ENCODE measurements around the gene HAUS7.
A peak's percentile ranks its signal among the peaks of the same experiment; 100 is the strongest.

HAUS7 gene

DNA sequence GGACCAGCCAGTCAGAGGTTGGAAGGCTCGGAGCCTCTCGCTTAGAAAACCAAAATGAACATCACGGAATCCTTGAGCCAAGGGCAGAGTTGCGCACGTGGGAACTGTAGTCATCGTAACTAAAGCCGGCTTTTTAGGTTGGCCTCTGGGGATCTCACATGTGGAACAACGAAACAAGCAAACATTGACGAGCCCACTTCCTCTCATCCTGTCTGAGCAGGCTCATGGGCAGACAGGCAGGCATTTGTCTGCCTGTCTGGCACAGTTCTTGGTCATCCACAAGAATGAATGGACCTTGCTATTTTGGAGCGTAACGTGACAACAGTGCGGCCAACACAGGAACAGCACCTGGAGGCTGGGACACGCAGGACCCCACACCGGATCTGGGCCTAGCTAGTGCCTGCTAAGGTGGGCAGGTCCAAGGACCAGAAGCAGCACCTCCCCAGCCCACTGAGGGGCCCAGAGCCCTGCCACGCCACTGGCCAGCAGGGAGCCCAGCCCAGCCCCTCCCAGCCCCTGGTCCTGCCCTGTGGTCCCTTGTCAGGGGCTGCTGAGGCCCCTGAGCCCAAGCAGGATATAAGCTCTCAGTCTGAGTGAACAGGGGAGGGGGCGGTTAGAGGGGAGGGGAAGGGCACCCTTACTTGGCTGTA lies 15.3 kb downstream of the HAUS7 start:
- no peak for DNase-seq

DNA sequence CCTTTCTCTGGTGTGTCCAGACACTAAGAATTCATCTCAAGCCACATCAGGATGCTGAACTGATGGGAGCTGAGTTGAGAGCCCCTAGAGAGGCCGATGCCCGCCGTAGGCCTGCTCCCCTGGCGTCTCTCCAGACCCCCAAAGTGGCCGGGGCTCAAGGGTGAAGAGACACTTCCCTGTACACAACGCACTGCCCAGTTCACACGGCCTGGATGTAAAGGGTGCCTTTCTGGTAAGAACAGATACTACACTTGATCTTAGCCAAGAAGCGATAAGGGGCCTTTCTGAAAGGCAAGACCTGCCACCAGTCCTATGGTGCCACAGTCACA lies 19.5 kb downstream of the HAUS7 start:
- DNase-seq: no peak

DNA sequence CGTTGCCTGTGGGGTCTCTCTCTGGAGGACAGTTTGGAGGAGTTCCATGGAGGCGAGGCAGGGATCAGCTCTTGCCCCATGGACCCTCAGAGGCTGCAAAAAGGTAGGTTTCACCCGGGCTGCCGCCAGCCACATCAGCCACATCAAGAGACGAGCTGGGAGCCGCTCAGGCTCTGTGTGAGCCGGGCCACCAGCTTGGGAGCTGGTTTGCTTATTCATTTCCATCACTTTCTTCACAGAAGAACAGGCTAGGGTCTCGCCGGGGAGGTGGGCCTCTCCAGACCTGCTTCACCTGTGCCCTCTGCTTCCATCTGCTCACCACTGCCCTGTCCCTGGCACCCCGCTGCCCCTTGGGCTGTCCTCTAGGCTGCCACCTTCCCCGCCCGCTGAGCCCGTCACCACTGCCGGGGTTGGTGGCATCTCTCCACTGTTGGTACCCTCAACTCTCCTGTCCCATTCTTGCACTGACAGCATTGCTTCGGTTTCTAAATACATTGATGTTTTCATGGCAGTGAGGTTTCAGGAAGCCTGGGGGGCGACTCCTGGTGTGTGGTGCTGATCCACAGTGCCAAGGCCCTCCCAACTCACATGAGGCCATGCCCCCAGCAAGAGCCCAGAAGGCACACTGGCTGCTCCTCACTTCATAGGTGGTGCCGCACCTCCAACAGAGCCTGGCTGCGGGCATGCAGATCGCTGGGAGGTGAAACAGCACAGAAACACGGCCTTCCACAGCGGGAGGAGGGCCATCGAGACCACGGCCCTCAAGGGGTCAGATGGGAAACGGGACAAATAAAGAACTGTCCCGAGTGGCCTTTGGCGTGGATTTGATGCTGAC lies 20.0 kb downstream of the HAUS7 start:
- no peak for DNase-seq

DNA sequence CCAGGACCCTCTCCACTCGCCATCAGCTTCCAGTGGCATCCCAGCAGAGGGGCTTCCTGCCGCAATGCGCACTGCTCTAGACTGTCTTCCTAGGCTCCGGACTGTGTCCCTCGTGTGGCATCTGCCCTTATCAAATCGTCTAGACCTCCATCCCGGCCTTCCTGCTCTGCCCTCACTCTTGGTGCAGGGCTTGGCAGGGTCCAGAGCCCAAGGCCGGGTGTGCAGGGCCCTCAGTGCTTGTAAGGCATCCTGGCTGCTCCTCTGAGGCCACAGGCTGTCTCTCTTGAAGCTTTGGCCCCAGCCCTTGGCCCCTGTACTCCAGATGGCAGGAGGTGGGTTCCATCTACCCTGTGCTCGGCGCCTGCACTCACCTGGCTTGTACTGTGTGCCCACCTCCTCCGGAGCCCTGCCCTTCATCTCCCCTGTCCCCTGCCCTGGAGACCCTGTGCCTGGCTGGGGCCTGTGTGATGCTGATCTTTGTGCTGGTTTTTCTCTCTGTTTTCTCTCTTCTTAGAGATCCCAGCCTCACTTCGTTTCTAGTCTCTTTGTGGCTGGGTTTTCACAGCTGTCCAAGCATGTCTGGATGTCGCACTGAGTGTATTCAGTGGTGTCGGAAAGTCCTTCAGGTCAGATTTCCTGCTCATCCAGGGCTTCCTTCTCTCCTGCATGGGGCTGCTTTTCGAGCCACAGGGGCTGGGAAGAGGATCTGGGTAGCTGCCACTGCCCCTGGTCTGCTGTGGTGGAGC lies 20.8 kb downstream of the HAUS7 start:
- no peak for DNase-seq

DNA sequence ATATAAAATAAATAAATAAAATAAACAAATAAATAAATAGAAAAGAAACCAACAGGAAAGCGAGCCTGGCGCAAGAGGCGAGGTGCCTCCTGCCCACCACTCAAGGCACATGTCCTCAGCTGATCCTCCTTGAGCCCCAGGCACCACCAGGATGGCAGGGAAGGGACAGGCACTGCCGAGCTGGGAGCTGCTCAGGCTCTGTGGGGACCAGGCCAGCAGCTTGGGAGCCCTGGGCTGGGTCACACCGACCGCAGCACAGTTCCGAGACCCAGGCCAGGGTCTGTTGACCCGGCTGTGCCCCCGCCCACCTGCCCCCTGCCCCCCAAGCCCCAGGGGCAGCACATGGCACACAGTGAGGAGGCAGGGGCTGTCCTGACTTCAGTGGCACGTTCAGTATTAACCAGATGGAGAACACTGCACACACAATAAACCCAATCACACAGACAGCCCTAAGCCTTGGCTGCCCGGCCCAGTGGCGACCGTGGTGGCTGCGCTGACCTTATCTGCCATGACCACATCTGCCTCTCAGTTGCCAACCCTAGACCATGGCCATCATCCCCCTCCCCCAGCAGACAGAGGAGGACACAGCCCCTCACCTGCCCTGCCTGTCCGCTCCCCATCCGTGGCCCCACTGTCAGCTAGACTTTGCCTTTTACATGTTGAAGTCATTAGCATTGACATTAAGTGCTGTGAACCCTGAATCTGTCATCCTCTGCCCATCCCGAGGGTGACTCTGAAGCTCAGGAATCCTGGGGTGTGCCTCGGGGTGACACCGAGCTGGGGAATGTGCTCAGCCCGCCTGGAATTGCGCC lies 21.6 kb downstream of the HAUS7 start:
- no peak for DNase-seq

DNA sequence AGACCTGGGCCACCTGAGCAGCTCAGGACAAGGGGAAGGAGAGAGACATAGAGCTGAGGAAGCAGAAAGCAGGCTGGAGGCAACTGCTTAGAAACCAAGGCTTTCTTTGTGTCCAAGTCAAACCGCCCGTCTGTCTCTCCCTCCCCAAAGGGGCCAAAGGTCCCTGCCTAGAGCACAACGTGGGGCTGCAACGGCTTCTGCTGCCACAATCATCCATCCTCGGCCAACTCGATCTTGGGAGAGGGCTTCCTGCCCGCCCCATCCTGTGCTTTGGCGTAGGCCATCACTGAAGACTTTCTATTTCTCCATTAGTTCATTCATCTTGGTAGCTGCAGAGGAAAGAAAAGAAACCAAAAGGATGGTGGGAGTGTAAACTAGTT lies 22.8 kb downstream of the HAUS7 start:
- DNase-seq: no peak

DNA sequence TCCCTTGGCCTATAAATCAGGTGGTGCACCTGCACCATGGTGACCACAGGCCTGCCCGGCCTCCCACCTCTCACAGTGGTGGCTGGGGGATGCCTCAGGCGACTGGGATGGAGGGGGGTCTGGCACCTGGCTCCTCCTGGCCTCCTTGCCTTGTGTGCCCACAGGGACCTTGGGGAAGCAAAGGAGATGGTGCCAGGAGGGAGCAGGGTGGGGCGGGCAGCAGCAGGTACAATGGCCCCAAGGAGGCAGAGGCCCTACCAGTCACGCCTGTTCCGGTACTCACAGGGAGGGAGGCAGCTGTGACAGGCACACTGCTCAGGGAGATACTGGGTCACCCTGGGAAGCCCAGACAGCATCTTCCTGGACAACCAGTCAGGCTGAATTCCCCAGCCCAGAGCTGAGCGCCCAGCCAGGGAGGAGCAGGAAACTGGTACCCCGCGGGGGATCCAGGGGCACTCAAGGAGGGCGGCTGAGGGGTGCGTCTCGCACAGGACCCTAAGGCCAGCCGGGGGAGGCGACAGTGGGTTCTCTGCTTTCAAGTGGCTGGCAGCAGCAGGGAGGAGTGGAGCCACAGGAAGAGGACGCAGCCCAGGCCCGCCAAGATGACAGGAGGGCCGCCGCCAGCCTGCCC lies 23.3 kb downstream of the HAUS7 start:
- DNase-seq: no peak

DNA sequence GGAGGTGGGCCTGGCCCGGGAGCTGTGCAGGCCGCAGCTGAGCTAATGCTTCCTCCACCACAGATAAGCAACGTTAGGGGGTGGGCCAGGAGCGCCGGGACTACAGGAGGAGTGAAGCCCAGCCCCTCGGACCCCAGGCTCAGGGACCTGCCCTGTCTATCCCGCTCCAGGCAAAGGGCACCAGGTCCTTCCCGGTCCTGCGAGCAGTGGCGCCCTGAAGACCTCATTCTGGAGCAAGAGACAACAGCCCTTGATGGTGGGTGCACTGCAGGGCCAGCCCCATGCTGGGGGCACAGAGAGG lies 23.8 kb downstream of the HAUS7 start:
- DNase-seq: no peak

DNA sequence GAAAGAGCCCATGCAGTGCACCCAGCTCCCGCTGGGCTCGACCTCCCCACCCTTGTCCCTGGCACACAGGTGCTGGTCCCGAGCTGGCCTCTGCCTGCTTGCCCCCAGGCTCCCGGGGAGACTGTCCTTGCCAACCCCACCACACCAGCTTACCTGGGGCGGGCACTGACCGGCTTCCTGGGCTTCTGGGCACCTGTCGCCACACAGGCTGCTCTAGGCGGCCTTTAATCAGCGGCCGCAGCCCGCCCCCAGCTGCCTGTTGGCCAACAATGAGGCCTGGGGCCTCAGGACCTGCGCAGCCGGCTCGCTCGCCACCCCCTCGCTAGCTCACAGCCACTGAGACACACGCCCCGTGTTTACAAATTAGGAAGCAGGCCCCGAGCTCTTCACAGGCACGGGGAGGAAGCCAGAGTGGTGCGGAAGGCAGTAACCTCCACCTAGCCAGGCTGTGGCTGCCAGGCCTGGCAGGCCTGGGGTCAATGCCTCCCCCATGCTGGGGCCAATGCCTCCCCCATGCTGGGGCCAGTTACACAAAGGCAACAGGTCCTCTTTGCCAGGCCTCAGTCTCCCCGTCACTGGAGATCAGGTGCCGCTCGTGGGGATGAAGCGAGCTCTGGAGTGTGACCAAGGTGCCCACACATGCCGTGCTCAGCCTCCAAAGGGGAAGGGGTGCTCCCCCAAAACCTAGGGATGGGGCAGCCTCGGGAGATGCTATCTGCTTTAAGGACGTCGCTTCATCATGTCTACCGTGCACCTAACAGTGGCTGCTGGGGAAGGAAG lies 24.3 kb downstream of the HAUS7 start, which contains the start of gene TREX2:
Gene TREX2 (minus strand): TSS at position 201 of the 780 bp plus-strand sequence. CDS start 626 bp downstream, outside the sequence.
- no peak for DNase-seq

DNA sequence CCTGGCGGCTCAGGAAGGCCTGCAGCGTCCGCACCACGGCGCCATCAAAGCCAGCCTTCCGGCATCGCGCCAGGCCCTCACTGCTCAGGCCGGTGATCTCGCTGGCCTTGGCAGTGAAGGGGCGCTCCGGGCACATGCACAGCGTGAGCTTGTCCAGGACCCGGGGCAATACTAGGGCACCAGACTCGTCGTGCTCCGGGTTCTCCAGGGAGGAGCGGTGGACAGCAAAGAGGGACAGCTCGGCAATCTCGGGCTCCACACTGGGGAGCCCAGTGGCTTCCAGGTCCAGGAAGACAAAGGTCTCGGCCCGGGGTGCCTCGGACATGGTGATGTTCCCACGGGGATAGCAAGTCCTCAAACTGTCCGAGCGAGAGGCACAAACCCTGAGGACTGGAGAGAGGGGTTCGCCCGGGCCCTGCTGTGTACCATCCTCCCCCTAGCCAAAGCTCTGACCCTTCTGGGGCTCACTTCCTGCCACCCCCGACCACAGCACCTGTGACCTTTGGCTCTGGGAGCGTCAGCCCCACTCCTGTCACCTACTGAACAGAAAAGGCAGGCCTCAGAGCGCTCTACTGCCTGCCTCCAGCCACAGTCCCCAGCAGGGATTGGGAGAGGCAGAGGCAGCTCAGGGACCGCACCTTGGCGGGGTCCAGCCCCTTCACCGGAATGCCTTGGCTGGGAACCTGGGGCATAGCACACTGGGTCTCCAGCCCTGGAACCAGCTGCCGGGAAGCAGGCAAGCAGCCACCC lies 25.1 kb downstream of the HAUS7 start:
- no peak for DNase-seq

DNA sequence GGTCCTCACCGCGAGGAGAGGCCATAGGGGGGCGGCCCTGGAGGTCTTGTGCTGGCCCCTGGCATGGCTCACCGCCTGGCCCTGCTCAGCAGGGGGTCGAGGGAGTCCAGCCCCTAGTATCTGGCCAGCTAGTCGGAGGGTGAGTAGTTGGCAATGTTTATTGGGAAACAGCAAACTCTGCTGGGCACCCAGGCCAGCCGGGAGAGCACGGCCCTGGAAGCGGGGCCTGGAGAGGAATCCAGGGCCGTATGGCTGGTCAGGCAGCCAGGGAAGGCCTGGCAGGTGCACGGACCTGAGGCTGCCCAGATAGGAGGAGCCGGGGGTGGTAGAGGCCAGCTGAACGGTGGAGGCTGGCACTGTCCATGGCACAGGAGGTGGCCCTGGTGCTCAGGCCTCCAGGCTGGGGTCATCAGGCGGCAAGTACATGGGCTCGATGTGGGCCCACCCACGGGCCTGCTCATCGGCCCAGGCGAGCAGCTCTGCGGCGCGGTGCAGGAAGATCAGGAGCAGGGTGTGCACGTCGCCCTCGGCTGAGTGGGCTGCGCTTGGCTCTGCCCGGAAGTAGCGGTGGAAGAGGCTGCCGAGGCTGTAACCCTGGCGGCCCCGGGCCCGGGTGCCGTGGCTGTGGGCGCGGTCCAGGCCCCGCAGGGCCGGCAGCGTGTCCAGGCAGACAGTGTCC lies 25.9 kb downstream of the HAUS7 start:
- DNase-seq: no peak

DNA sequence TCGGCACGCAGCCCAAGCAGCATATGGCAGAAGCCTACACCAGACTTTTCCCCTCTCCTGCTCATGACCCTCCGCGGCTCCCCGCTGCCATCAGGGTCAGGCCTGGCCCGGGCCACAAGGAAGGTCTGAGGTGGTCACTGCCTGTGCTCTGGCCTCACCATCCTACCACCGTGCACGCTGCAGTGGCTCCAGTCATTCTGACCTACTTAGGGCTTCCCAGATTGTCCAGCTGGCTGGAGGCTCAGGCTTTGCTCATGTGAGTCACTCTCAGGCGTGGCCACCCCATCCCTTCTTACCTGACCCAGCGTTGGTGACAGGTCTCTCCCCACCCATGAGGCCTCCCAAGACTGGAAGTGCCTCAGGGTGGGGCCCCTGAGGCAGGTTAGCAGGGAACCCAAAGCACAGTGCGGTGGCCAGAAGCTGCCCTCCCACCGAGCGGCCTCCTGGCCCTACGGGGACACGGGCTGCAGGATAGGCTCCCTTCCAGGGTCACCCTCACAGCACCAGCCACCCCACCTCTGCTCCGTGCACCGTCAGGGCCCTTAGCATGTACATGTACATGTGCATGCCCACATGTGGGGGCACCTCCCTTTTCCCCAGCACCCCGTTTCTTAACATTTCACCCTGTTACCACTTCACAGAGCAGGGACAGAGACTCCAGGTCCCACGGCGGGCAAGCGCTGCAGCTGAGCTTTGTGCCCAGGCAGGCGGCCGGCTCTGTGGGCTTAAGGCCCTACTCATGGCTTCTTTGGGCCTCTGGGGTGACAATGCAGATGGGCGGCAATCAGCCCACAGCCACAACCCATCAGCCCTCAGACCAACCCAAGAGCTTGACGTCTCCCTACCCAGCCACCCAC lies 26.7 kb downstream of the HAUS7 start:
- no peak for DNase-seq

DNA sequence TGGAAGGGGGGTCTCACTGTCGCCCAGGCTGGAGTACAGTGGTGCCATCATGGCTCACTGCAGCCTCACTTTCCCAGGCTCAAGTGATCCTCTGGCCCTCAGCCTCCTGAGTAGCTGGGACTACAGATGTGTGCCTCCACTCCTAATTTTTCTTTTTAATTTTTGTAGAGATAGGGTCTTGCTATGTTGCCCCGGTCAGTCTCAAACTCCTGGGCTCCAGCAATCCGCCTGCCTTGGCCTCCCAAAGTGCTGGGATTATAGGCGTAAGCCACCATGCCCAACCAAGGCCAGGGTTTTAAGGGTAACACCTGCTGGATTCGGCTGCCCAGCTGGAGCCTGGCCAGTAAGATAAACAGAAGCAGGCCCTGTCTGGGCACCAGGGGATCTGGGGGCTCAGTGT lies 27.9 kb downstream of the HAUS7 start:
- no peak for DNase-seq

DNA sequence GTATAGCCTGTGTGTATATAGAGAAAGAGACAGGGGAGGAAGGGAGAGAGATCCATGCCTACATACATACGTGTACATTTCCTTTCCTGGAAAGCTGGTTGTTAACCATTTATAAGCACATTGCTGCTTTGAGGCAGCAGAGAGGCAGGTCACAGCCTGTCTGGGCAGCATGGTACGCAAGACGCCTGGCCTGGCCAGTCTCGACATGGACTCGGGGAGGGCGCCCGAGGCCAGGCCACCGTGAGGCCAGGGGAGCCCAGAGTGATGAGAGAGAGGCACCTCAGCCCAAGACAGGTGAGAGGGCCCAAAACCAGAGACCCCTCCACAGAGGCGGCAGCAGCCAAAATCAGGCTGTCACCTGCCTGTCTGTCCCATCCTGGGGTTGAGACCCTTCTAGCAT lies 28.4 kb downstream of the HAUS7 start:
- no peak for DNase-seq

DNA sequence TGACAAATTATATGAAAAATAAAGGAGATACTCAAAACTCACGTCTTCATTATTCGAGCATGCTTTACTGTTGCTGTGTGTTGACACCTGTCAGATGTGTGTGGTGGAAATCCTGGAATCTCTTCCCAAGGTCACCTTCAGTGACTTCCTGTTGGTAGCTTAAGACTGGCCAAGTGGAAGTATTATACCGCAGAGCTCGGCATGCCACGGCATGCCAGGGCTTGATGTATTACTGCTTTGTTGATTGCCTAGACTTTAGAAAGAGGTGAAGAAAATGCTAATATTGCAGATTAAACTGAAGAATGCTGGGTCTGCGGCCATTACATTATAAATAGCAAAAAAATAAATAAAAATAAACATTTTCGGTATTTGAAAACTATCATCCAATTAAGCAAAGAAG lies 29.1 kb downstream of the HAUS7 start:
- no peak for DNase-seq

DNA sequence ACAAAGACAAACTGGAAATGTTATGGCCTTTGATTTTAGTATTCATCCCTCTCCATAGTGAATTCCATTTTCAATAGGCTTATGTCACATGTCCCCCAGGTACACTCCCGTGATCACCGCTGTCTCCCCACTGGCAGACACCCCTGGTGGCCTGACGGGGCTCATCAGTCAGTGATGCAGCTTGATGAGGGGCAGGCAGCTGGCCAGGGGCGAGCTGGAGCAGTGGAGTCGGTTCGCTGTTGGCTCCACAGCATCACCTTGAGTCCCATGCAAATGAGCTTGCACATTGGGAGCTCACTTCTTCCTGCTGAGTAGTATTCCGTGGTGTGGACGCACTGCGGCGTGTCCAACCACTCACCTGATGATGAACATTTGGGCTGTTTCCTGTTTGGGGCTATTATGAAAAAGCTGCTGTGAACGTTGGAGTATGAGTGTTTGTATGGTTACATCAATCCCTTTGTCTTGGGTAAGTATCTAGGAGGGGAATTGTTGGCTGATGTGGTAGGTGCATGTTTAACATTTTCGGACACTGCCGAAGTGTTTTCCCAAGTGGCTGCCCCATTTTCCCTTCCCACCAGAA lies 29.7 kb downstream of the HAUS7 start:
- DNase-seq: no peak

DNA sequence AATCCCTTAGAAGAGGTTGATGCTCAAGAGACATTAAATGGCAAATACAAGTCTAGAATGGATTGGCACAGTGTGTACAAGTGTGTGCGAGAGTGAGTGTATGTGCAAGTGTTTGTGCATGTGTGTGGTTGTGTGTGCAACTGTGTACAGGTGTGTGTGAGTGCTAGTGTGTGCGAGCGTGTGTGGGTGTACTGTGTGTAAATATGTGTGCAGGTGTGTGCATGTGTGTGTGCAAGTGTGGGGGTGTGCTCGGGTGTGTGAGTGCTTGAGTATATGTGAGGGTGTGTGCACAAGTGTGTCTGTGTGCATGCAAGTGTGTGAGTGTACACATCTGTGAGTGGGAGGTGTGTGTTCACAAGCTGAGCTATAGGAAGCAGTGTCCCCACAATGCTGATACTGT lies 30.4 kb downstream of the HAUS7 start:
- no peak for DNase-seq

DNA sequence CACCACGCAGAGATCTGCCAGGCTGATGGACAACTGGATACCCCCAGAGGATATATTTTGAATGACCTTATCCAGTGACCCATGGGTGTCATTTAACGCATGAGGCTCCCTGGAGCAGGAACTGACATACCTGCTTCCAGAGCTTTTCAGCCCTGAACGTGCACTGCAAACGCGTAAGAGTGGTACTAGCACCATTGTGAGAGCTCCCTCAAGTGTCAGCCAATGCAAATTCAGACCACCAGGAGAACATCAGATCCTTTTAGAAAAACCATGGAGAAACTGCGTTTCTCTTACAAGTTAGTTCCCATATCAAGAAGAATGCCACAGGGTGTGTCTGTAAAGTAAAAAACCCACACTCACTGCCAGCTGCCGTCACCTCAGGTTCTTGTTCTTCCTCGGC lies 31.8 kb downstream of the HAUS7 start:
- DNase-seq: peak in 1 of 2 donors; percentile 5

DNA sequence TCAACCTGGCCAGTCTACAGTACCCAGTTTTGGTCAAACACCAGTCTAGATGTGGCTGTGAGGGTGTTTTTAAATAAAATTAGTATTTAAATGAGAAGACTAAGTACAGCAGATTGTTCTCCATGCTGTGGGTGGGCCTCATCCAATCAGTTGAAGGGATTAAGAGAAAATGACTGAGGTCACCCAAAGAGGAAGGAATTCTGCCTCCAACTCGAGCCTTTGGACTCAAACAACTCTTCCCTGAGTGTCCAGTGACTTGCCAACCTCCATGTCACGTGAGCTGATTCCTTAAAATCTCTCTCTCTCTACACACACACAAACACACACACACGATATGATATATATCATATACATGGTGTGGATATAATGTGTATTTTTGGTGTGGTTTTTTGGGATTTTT lies 34.5 kb downstream of the HAUS7 start:
- no peak for DNase-seq
